Glomerular visceral epithelial cell (primary cell): ENCODE measurements around the gene VDAC1.
"Not testable (repeated sequence)": the region's sequence is repeated elsewhere in the genome, so short reads cannot be mapped to it uniquely, and the experiment has no call there.

Source experiments
- DNase-seq: peaks from one replicate; pipeline ENCODE4 v3.0.0-alpha.2; 2016; ENCODE audit errors: extremely low spot score

The VDAC1 gene

GRCh38 chr5:134004626-134005416, at the start of gene VDAC1:
VDAC1 (minus strand) TSS chr5:134004975; CDS start chr5:133993012, 11,963 bp downstream.
- DNase-seq: peak; percentile 85

GRCh38 chr5:134053840-134054338, 49.1 kb upstream of the VDAC1 start:
- no peak for DNase-seq

GRCh38 chr5:134053314-134053839, 48.6 kb upstream of the VDAC1 start:
- no peak for DNase-seq

GRCh38 chr5:134051305-134051704, 46.5 kb upstream of the VDAC1 start:
- no peak for DNase-seq

GRCh38 chr5:134048864-134049263, 44.1 kb upstream of the VDAC1 start:
- no peak for DNase-seq

GRCh38 chr5:134047687-134048056, 42.9 kb upstream of the VDAC1 start:
- DNase-seq: no peak

- DNase-seq: no peak
Measured at GRCh38 chr5:134046801-134047686, 42.3 kb upstream of the VDAC1 start.

- DNase-seq: no peak
Measured at GRCh38 chr5:134046330-134046729, 41.6 kb upstream of the VDAC1 start.

GRCh38 chr5:134043793-134044792, 39.3 kb upstream of the VDAC1 start:
- DNase-seq: no peak

- DNase-seq: no peak
Measured at GRCh38 chr5:134041570-134042411, 37.0 kb upstream of the VDAC1 start.

- no peak for DNase-seq
Measured at GRCh38 chr5:134038138-134038537, 33.4 kb upstream of the VDAC1 start.

GRCh38 chr5:134037160-134037559, 32.4 kb upstream of the VDAC1 start:
- no peak for DNase-seq

- DNase-seq: no peak
Measured at GRCh38 chr5:134034326-134034725, 29.6 kb upstream of the VDAC1 start.

GRCh38 chr5:134030303-134030964, 25.7 kb upstream of the VDAC1 start:
- not testable (repeated sequence) for DNase-seq

- peak; percentile 91 for DNase-seq
Measured at GRCh38 chr5:134029156-134029555, 24.4 kb upstream of the VDAC1 start.

GRCh38 chr5:134028496-134028895, 23.7 kb upstream of the VDAC1 start:
- DNase-seq: no peak

GRCh38 chr5:134027288-134027615, 22.5 kb upstream of the VDAC1 start:
- no peak for DNase-seq

- DNase-seq: peak; percentile 87
Measured at GRCh38 chr5:134026521-134027287, 21.9 kb upstream of the VDAC1 start.

- DNase-seq: no peak
Measured at GRCh38 chr5:134025786-134026185, 21.0 kb upstream of the VDAC1 start.
